ENCODE measurements around the gene HPX.

The HPX gene

GRCh38 chr11:6452219-6452618, 11.4 kb upstream of the HPX start:
- TF ChIP-seq GATA2 (IDR thresholded peaks at IDR 0.05; ENCODE audit: low read depth, low read length) (no peak), GATA3 (IDR thresholded peaks at IDR 0.05; ENCODE audit: low read depth, low read length) (no peak)

- TF ChIP-seq GATA2 (IDR thresholded peaks at IDR 0.05; ENCODE audit: low read depth, low read length) (no peak), GATA3 (IDR thresholded peaks at IDR 0.05; ENCODE audit: low read depth, low read length) (no peak)
Observed at GRCh38 chr11:6448574-6448973, 7.8 kb upstream of the HPX start.

- TF ChIP-seq GATA3 (IDR thresholded peaks at IDR 0.05; ENCODE audit: low read depth, low read length) (no peak), GATA2 (IDR thresholded peaks at IDR 0.05; ENCODE audit: low read depth, low read length) (no peak)
Observed at GRCh38 chr11:6443269-6444003, 2.6 kb upstream of the HPX start.

GRCh38 chr11:6442441-6442840, 1.7 kb upstream of the HPX start:
- TF ChIP-seq GATA2 (IDR thresholded peaks at IDR 0.05; ENCODE audit: low read depth, low read length) (no peak), GATA3 (IDR thresholded peaks at IDR 0.05; ENCODE audit: low read depth, low read length) (no peak)

- TF ChIP-seq GATA2 (IDR thresholded peaks at IDR 0.05; ENCODE audit: low read depth, low read length) (no peak), GATA3 (IDR thresholded peaks at IDR 0.05; ENCODE audit: low read depth, low read length) (no peak)
Observed at GRCh38 chr11:6438979-6439571, 1.7 kb downstream of the HPX start.

GRCh38 chr11:6437993-6438392, 2.8 kb downstream of the HPX start:
- TF ChIP-seq GATA2 (IDR thresholded peaks at IDR 0.05; ENCODE audit: low read depth, low read length) = no peak
- no peak for TF ChIP-seq GATA3 (IDR thresholded peaks at IDR 0.05; ENCODE audit: low read depth, low read length)

- TF ChIP-seq GATA3 (IDR thresholded peaks at IDR 0.05; ENCODE audit: low read depth, low read length) (no peak), GATA2 (IDR thresholded peaks at IDR 0.05; ENCODE audit: low read depth, low read length) (no peak)
Observed at GRCh38 chr11:6437423-6437822, 3.4 kb downstream of the HPX start.

- no peak for TF ChIP-seq GATA3 (IDR thresholded peaks at IDR 0.05; ENCODE audit: low read depth, low read length)
- no peak for TF ChIP-seq GATA2 (IDR thresholded peaks at IDR 0.05; ENCODE audit: low read depth, low read length)
Observed at GRCh38 chr11:6433998-6434660, 6.7 kb downstream of the HPX start.

GRCh38 chr11:6431861-6432260, 8.9 kb downstream of the HPX start:
- TF ChIP-seq GATA2 (IDR thresholded peaks at IDR 0.05; ENCODE audit: low read depth, low read length) (no peak), GATA3 (IDR thresholded peaks at IDR 0.05; ENCODE audit: low read depth, low read length) (no peak)

GRCh38 chr11:6427516-6427915, 13.3 kb downstream of the HPX start:
- TF ChIP-seq GATA2 (IDR thresholded peaks at IDR 0.05; ENCODE audit: low read depth, low read length) = no peak
- no peak for TF ChIP-seq GATA3 (IDR thresholded peaks at IDR 0.05; ENCODE audit: low read depth, low read length)

- TF ChIP-seq GATA2 (IDR thresholded peaks at IDR 0.05; ENCODE audit: low read depth, low read length) (no peak), GATA3 (IDR thresholded peaks at IDR 0.05; ENCODE audit: low read depth, low read length) (no peak)
Observed at GRCh38 chr11:6420677-6421076, 20.1 kb downstream of the HPX start.

- TF ChIP-seq GATA2 (IDR thresholded peaks at IDR 0.05; ENCODE audit: low read depth, low read length) (no peak), GATA3 (IDR thresholded peaks at IDR 0.05; ENCODE audit: low read depth, low read length) (no peak)
Observed at GRCh38 chr11:6419009-6419631, 21.7 kb downstream of the HPX start, which contains the start of gene APBB1. Gene APBB1 (minus strand): TSS chr11:6419094. CDS start chr11:6411347, 7,747 bp downstream.

GRCh38 chr11:6418557-6419008, 22.2 kb downstream of the HPX start:
- TF ChIP-seq GATA2 (IDR thresholded peaks at IDR 0.05; ENCODE audit: low read depth, low read length) (no peak), GATA3 (IDR thresholded peaks at IDR 0.05; ENCODE audit: low read depth, low read length) (no peak)

GRCh38 chr11:6417907-6418556, 22.8 kb downstream of the HPX start:
- TF ChIP-seq GATA3 (IDR thresholded peaks at IDR 0.05; ENCODE audit: low read depth, low read length) (no peak), GATA2 (IDR thresholded peaks at IDR 0.05; ENCODE audit: low read depth, low read length) (no peak)
